Natural killer cell (primary cell): Measurements from ENCODE around the gene PGC. TPM values are rescaled to one million over a fixed set of nuclear protein-coding genes. Genes with fewer than 3 reads are reported as not detected.

Experiments
- ATAC-seq, 3 donors: fragments of 150-1000 bp in 2 of 3; fragments of 200-7000 bp in 1 of 3; cut with Tn5 transposase; 1 replicate in 1 of 3; 2 replicates in 2 of 3; pipeline ENCODE4 v1.10.0; 2021; ENCODE audit warnings: mild to moderate bottlenecking in 2 of 3, moderate library complexity in 2 of 3
- DNase-seq, 2 donors: peaks; one replicate each; pipeline versions ENCODE4 v3.0.0 to v3.0.0-alpha.2; 2013 to 2021; ENCODE audit warnings: mixed read lengths in 1 of 2
- H3K27ac ChIP-seq: one replicate; pipeline ENCODE4 v1.5.1; 2013; ENCODE audit warnings: mild to moderate bottlenecking, low read length
- H3K27me3 ChIP-seq: one replicate; pipeline ENCODE4 v1.6.1; 2013; ENCODE audit warnings: low read length; ENCODE audit not compliant: control insufficient read depth, insufficient read depth
- H3K36me3 ChIP-seq: one replicate; pipeline ENCODE4 v1.6.1; 2013; ENCODE audit warnings: low read length; ENCODE audit not compliant: control insufficient read depth, insufficient read depth
- H3K4me1 ChIP-seq: one replicate; pipeline ENCODE4 v1.6.1; 2013; ENCODE audit warnings: low read length; ENCODE audit not compliant: control insufficient read depth, insufficient read depth
- H3K4me3 ChIP-seq: one replicate; pipeline ENCODE4 v1.5.1; 2013; ENCODE audit warnings: low read length
- H3K9me3 ChIP-seq: one replicate; pipeline ENCODE4 v1.6.1; 2013; ENCODE audit warnings: low read length; ENCODE audit not compliant: control insufficient read depth, insufficient read depth
- H3K27ac Mint-ChIP-seq, 2 donors: one replicate each; pipeline ENCODE4 v1.8.0; 2022; ENCODE audit warnings: mild to moderate bottlenecking in 2 of 2, mixed read lengths in 2 of 2, moderate library complexity in 1 of 2
- H3K27me3 Mint-ChIP-seq, 2 donors: one replicate each; pipeline ENCODE4 v1.8.0; 2022; ENCODE audit warnings: low read depth in 2 of 2, mixed read lengths in 2 of 2
- H3K36me3 Mint-ChIP-seq: one replicate; pipeline ENCODE4 v1.8.0; 2022; ENCODE audit warnings: mixed read lengths
- H3K4me1 Mint-ChIP-seq, 2 donors: one replicate each; pipeline ENCODE4 v1.8.0; 2022; ENCODE audit warnings: mixed read lengths in 2 of 2
- H3K4me3 Mint-ChIP-seq: one replicate; pipeline ENCODE4 v1.8.0; 2022; ENCODE audit warnings: mild to moderate bottlenecking, moderate library complexity, mixed read lengths
- H3K9me3 Mint-ChIP-seq, 2 donors: one replicate each; pipeline ENCODE4 v1.8.0; 2022; ENCODE audit warnings: mixed read lengths in 2 of 2
- WGBS: methylation state at CpG from one replicate; pipeline ENCODE4 v1.1.7; 2013; ENCODE audit warnings: missing lambda C conversion rate; ENCODE audit not compliant: insufficient coverage; 5-methylcytosine and 5-hydroxymethylcytosine counted together
- intact Hi-C: fragments of 100-400 bp; cut with micrococcal nuclease; formaldehyde crosslinking; loops from one replicate; pipeline ENCODE4 v1.14.2; 2022
- total RNA-seq, 4 donors: library from RNA; stranded (reverse); fragments of 120-200 nt in 1 of 4; gene quantifications; one replicate each; pipeline versions ENCODE4 v1.2.3 to v1.2.4, GENCODE V29; 2013 to 2022
- TF ChIP-seq, protein P1 (sequence below): fragments of 200-600 bp; IDR thresholded peaks from one replicate; pipeline ENCODE4 v1.8.0; 2022; ENCODE audit warnings: antibody characterized with exemption

The PGC gene
- total RNA-seq, 3 donors from 2014 or later (not counting 1 experiment from before 2014, with no cell fraction given) = not detected

- TF ChIP-seq, protein P1, sequence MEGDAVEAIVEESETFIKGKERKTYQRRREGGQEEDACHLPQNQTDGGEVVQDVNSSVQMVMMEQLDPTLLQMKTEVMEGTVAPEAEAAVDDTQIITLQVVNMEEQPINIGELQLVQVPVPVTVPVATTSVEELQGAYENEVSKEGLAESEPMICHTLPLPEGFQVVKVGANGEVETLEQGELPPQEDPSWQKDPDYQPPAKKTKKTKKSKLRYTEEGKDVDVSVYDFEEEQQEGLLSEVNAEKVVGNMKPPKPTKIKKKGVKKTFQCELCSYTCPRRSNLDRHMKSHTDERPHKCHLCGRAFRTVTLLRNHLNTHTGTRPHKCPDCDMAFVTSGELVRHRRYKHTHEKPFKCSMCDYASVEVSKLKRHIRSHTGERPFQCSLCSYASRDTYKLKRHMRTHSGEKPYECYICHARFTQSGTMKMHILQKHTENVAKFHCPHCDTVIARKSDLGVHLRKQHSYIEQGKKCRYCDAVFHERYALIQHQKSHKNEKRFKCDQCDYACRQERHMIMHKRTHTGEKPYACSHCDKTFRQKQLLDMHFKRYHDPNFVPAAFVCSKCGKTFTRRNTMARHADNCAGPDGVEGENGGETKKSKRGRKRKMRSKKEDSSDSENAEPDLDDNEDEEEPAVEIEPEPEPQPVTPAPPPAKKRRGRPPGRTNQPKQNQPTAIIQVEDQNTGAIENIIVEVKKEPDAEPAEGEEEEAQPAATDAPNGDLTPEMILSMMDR = no peak
- H3K27ac Mint-ChIP-seq = peak overlapping the region in 1 of 2 donors; percentile 44
- no peaks in the 10 kb centered on the region for H3K27me3 Mint-ChIP-seq
- ATAC-seq (peak in 1 of 3 donors; percentile 13), DNase-seq (no peak)
- intact Hi-C loops = no loop called here
- Histone ChIP-seq H3K36me3 (no peaks in the 10 kb centered on the region), H3K27me3 (no peaks in the 10 kb centered on the region), H3K27ac (no peak overlapping the region), H3K4me1 (peaks cover 57% of the 10 kb centered on the region), H3K4me3 (no peak overlapping the region), H3K9me3 (no peaks in the 10 kb centered on the region)
- 72% methylated on average over 14 of the region's 14 CpGs for WGBS
- H3K9me3 Mint-ChIP-seq = no peaks in the 10 kb centered on the region
- peaks cover 41 to 68% of the 10 kb centered on the region in 2 donors for H3K4me1 Mint-ChIP-seq
- H3K4me3 Mint-ChIP-seq = no peak overlapping the region
- H3K36me3 Mint-ChIP-seq = no peaks in the 10 kb centered on the region
Measured at GRCh38 chr6:41713650-41714291, 33.4 kb downstream of the PGC start.

GRCh38 chr6:41713159-41713649 lies 34.0 kb downstream of the PGC start:
- Mint-ChIP-seq H3K9me3 (no peaks in the 10 kb centered on the region), H3K36me3 (no peaks in the 10 kb centered on the region), H3K4me1 (peaks cover 47 to 74% of the 10 kb centered on the region in 2 donors), H3K4me3 (no peak overlapping the region), H3K27me3 (no peaks in the 10 kb centered on the region), H3K27ac (peak overlapping the region in 1 of 2 donors; percentile 44)
- no peaks in the 10 kb centered on the region for H3K27me3 ChIP-seq
- intact Hi-C loops = no loop called here
- 79% methylated on average over 9 of the region's 9 CpGs for WGBS
- H3K27ac ChIP-seq = no peak overlapping the region
- no peaks in the 10 kb centered on the region for H3K36me3 ChIP-seq
- no peak overlapping the region for H3K4me3 ChIP-seq
- ATAC-seq (no peak), DNase-seq (no peak)
- TF ChIP-seq, protein P1 = no peak
- H3K4me1 ChIP-seq = peaks cover 61% of the 10 kb centered on the region
- no peaks in the 10 kb centered on the region for H3K9me3 ChIP-seq

- Histone ChIP-seq H3K27me3 (no peaks in the 10 kb centered on the region), H3K4me3 (no peak overlapping the region), H3K36me3 (no peaks in the 10 kb centered on the region), H3K9me3 (no peaks in the 10 kb centered on the region), H3K4me1 (peaks cover 65% of the 10 kb centered on the region), H3K27ac (no peak overlapping the region)
- H3K4me3 Mint-ChIP-seq = no peak overlapping the region
- no peaks in the 10 kb centered on the region for H3K36me3 Mint-ChIP-seq
- no peak overlapping the region for H3K27ac Mint-ChIP-seq
- WGBS = 97% methylated on average over 9 of the region's 10 CpGs
- DNase-seq (no peak), ATAC-seq (no peak)
- TF ChIP-seq, protein P1 = no peak
- no peaks in the 10 kb centered on the region for H3K27me3 Mint-ChIP-seq
- no peaks in the 10 kb centered on the region for H3K9me3 Mint-ChIP-seq
- intact Hi-C loops = no loop called here
- H3K4me1 Mint-ChIP-seq = peaks cover 49 to 74% of the 10 kb centered on the region in 2 donors
Measured at GRCh38 chr6:41712651-41713103, 34.5 kb downstream of the PGC start.
